ENCODE data around the gene PDE4D.
A peak's percentile ranks its signal among the peaks of the same experiment; 100 is the strongest.

PDE4D gene

DNA sequence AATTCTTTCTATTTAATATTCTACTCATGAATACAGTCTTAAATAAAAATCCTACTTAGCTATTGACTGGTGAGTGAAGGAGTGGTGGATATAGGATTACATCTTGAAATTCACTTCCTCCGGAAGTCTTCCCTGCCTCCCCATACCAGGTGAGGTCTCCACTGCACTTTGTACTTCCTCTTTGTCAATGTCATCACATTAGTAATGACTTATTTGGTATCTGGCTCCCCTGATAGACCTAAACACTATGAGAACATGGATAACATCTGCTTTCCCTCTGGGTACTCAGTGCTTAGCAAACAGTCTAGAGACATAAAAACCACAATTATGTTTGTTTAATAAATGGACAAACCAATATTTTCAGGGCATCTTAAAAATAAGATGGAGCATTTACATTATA is 532.1 kb downstream of the PDE4D start:
- Histone ChIP-seq H3K9ac (ENCODE audit: low read depth, low read length, poor library complexity) (no peak overlapping the region), H2AK5ac (ENCODE audit: low read depth, low read length) (no peak overlapping the region), H3K4ac (ENCODE audit: low read length) (no peak overlapping the region), H3K4me2 (ENCODE audit: insufficient read depth, low read length, poor library complexity, severe bottlenecking) (no peak overlapping the region), H2AFZ (ENCODE audit: low read length) (no peak overlapping the region), H3K27ac (replicated peaks; ENCODE audit: low read length) (no peak overlapping the region), H3K18ac (ENCODE audit: low read length) (no peak overlapping the region), H2BK15ac (ENCODE audit: low read length) (no peak overlapping the region), H3K27me3 (ENCODE audit: control insufficient read depth in 3 of 3, insufficient read depth in 3 of 3, low read depth in 1 of 3, low read length in 3 of 3) (no peaks in the 10 kb centered on the region), H3K23ac (ENCODE audit: low read depth, low read length, poor library complexity) (no peak overlapping the region), H3K9me3 (replicated peaks in 1 of 2; ENCODE audit: control insufficient read depth in 2 of 2, insufficient read depth in 1 of 2, low read depth in 1 of 2, low read length in 2 of 2) (no peaks in the 10 kb centered on the region), H3K14ac (ENCODE audit: low read length) (no peak overlapping the region), H2BK5ac (ENCODE audit: low read length) (no peak overlapping the region), H4K8ac (ENCODE audit: low read depth, low read length) (no peak overlapping the region), H3K79me1 (ENCODE audit: low read depth, low read length) (no peaks in the 10 kb centered on the region), H3K4me3 (ENCODE audit: low read length in 2 of 2) (no peak overlapping the region), H3K4me1 (ENCODE audit: control insufficient read depth in 2 of 2, insufficient read depth in 1 of 2, low read depth in 1 of 2, low read length in 2 of 2) (peaks cover 14 to 20% of the 10 kb centered on the region in 2 donors), H4K91ac (ENCODE audit: low read depth, low read length, poor library complexity) (no peak overlapping the region), H2BK120ac (ENCODE audit: low read depth, low read length) (no peak overlapping the region), H2BK12ac (ENCODE audit: low read length) (no peak overlapping the region), H3K36me3 (replicated peaks in 1 of 2; ENCODE audit: control insufficient read depth in 2 of 2, insufficient read depth in 2 of 2, low read length in 2 of 2) (no peaks in the 10 kb centered on the region)
- no peak for DNase-seq (ENCODE audit: low spot score)
- WGBS, 2 donors (ENCODE audit: extremely low coverage in 2 of 2, insufficient read length in 2 of 2, insufficient replicate concordance in 1 of 2) = no CpG with 5 or more reads among the region's 1 CpG

DNA sequence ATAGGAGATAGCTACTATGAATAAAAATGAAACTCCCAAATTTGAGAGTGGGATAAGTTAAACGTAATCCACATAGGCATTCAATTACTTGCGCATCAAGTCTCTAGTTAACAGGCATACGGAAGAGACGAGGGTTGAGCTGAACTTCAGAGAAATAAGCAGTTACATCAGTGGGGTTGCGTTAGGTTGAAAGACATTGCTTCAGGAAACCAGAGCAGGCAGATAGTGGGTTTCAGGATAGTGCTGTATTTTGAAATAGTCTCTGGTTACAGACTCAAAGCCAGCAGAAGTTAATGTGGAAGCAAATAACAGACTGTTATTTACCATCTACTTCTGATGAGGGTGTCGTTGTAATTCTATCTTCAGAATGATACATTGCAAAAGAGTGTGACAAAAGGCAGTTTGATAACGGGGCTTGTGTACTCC is 533.4 kb downstream of the PDE4D start:
- no peak overlapping the region for H2BK15ac ChIP-seq (ENCODE audit: low read length)
- no peak overlapping the region for H2BK12ac ChIP-seq (ENCODE audit: low read length)
- H3K23ac ChIP-seq (ENCODE audit: low read depth, low read length, poor library complexity) = no peak overlapping the region
- no peak overlapping the region for H3K4me3 ChIP-seq (ENCODE audit: low read length in 2 of 2)
- no peak overlapping the region for H2AK5ac ChIP-seq (ENCODE audit: low read depth, low read length)
- no peak overlapping the region for H3K14ac ChIP-seq (ENCODE audit: low read length)
- DNase-seq (ENCODE audit: low spot score) = no peak
- H3K4me2 ChIP-seq (ENCODE audit: insufficient read depth, low read length, poor library complexity, severe bottlenecking) = no peak overlapping the region
- H2BK5ac ChIP-seq (ENCODE audit: low read length) = no peak overlapping the region
- H3K36me3 ChIP-seq (replicated peaks in 1 of 2; ENCODE audit: control insufficient read depth in 2 of 2, insufficient read depth in 2 of 2, low read length in 2 of 2) = no peaks in the 10 kb centered on the region
- no peak overlapping the region for H2AFZ ChIP-seq (ENCODE audit: low read length)
- no peak overlapping the region for H4K8ac ChIP-seq (ENCODE audit: low read depth, low read length)
- H3K27ac ChIP-seq (replicated peaks; ENCODE audit: low read length) = no peak overlapping the region
- no peak overlapping the region for H2BK120ac ChIP-seq (ENCODE audit: low read depth, low read length)
- no peak overlapping the region for H3K9ac ChIP-seq (ENCODE audit: low read depth, low read length, poor library complexity)
- no peaks in the 10 kb centered on the region for H3K9me3 ChIP-seq (replicated peaks in 1 of 2; ENCODE audit: control insufficient read depth in 2 of 2, insufficient read depth in 1 of 2, low read depth in 1 of 2, low read length in 2 of 2)
- H3K27me3 ChIP-seq (ENCODE audit: control insufficient read depth in 3 of 3, insufficient read depth in 3 of 3, low read depth in 1 of 3, low read length in 3 of 3) = no peaks in the 10 kb centered on the region
- H3K4me1 ChIP-seq (ENCODE audit: control insufficient read depth in 2 of 2, insufficient read depth in 1 of 2, low read depth in 1 of 2, low read length in 2 of 2) = peaks cover 14 to 20% of the 10 kb centered on the region in 2 donors
- no peak overlapping the region for H3K4ac ChIP-seq (ENCODE audit: low read length)
- no peak overlapping the region for H4K91ac ChIP-seq (ENCODE audit: low read depth, low read length, poor library complexity)
- H3K18ac ChIP-seq (ENCODE audit: low read length) = no peak overlapping the region
- WGBS, 2 donors (ENCODE audit: extremely low coverage in 2 of 2, insufficient read length in 2 of 2, insufficient replicate concordance in 1 of 2) = no CpG with 5 or more reads among the region's 7 CpGs
- no peaks in the 10 kb centered on the region for H3K79me1 ChIP-seq (ENCODE audit: low read depth, low read length)

DNA sequence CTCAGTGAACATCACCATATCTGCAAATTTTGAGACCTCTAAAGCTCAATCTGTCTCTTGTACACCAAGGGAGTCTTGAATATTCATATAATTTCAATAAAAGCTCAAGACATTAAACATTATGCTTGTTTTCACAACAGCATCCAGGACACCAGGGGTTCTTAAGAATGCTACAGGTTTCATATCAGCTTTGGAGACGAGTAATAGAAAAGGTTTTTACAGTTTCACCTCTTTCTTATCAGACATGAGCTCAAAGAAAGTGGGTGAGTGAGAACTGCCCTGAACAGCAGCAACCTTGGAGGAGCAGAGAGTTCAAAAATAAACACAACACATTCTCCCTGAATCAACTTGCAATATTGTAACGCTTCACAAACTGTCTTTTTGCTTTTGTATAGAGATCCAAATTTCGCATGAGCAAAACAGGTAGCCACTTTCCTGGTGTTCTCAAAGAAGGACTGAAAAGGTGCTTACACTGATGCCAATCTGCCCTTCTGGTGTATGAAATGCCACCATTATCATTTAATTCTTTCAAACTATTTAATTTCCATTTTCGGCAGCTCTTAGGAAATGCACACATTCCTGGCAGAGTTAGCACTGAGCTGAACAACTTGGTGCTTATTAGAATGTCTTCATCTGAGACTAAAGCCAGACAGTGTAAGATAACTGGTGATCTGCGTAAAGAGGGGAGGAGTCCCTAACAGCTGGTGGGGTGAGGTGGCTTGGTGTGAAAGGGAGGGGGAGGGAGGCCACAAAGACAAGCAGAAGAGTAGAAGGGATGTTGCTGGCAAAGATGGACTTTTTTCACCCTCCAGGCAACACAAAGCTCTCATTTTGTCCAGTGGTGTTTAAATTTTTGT is 535.3 kb downstream of the PDE4D start:
- no peak overlapping the region for H2AK5ac ChIP-seq (ENCODE audit: low read depth, low read length)
- no peak overlapping the region for H2BK5ac ChIP-seq (ENCODE audit: low read length)
- no peak overlapping the region for H2BK15ac ChIP-seq (ENCODE audit: low read length)
- no peak overlapping the region for H3K9ac ChIP-seq (ENCODE audit: low read depth, low read length, poor library complexity)
- no peaks in the 10 kb centered on the region for H3K9me3 ChIP-seq (replicated peaks in 1 of 2; ENCODE audit: control insufficient read depth in 2 of 2, insufficient read depth in 1 of 2, low read depth in 1 of 2, low read length in 2 of 2)
- peak overlapping the region; percentile 2 for H2AFZ ChIP-seq (ENCODE audit: low read length)
- no peak overlapping the region for H2BK12ac ChIP-seq (ENCODE audit: low read length)
- no peak overlapping the region for H4K91ac ChIP-seq (ENCODE audit: low read depth, low read length, poor library complexity)
- H3K36me3 ChIP-seq (replicated peaks in 1 of 2; ENCODE audit: control insufficient read depth in 2 of 2, insufficient read depth in 2 of 2, low read length in 2 of 2) = no peaks in the 10 kb centered on the region
- no peak overlapping the region for H3K23ac ChIP-seq (ENCODE audit: low read depth, low read length, poor library complexity)
- no peak overlapping the region for H3K4ac ChIP-seq (ENCODE audit: low read length)
- H3K4me2 ChIP-seq (ENCODE audit: insufficient read depth, low read length, poor library complexity, severe bottlenecking) = no peak overlapping the region
- no peak overlapping the region for H3K27ac ChIP-seq (replicated peaks; ENCODE audit: low read length)
- no peak overlapping the region for H2BK120ac ChIP-seq (ENCODE audit: low read depth, low read length)
- no peak overlapping the region for H3K4me3 ChIP-seq (ENCODE audit: low read length in 2 of 2)
- no peaks in the 10 kb centered on the region for H3K27me3 ChIP-seq (ENCODE audit: control insufficient read depth in 3 of 3, insufficient read depth in 3 of 3, low read depth in 1 of 3, low read length in 3 of 3)
- no peaks in the 10 kb centered on the region for H3K79me1 ChIP-seq (ENCODE audit: low read depth, low read length)
- DNase-seq (ENCODE audit: low spot score) = no peak
- H3K4me1 ChIP-seq (ENCODE audit: control insufficient read depth in 2 of 2, insufficient read depth in 1 of 2, low read depth in 1 of 2, low read length in 2 of 2) = peaks cover 14 to 20% of the 10 kb centered on the region in 2 donors
- no peak overlapping the region for H4K8ac ChIP-seq (ENCODE audit: low read depth, low read length)
- H3K18ac ChIP-seq (ENCODE audit: low read length) = no peak overlapping the region
- no peak overlapping the region for H3K14ac ChIP-seq (ENCODE audit: low read length)
- WGBS, 2 donors (ENCODE audit: extremely low coverage in 2 of 2, insufficient read length in 2 of 2, insufficient replicate concordance in 1 of 2) = no CpG with 5 or more reads among the region's 5 CpGs

DNA sequence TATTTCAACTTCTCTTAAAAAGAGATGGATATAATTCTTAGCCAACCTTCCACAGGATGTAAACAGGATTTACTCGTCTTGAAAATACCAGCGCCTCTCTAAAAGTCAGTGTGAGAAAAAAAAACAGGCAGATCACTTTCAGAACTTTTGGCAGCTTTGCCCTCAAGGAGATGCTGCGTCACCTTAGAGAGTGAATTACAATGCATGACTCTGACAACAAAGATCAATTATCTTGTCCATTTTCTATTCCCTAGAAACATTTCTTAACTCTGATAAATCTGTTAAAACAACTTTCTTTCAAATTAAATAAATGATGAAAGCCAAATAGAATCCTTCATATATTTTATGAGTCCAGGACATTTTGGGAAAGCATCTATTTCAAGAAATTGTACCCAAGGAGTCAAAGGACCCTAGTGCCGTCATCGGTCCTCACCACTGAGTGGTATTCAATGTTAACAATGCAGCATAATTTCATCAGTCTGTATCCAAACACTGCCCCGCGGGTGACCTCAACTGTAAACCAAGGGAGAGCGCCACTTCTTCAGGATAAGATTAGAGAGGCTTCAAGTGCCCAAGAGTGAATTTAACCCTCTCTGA is 536.0 kb downstream of the PDE4D start:
- peak overlapping the region; percentile 78 for H2AFZ ChIP-seq (ENCODE audit: low read length)
- H3K27me3 ChIP-seq (ENCODE audit: control insufficient read depth in 3 of 3, insufficient read depth in 3 of 3, low read depth in 1 of 3, low read length in 3 of 3) = no peaks in the 10 kb centered on the region
- H3K4me2 ChIP-seq (ENCODE audit: insufficient read depth, low read length, poor library complexity, severe bottlenecking) = no peak overlapping the region
- H3K4me3 ChIP-seq (ENCODE audit: low read length in 2 of 2) = no peak overlapping the region
- no peak overlapping the region for H3K14ac ChIP-seq (ENCODE audit: low read length)
- H2BK120ac ChIP-seq (ENCODE audit: low read depth, low read length) = no peak overlapping the region
- no peaks in the 10 kb centered on the region for H3K9me3 ChIP-seq (replicated peaks in 1 of 2; ENCODE audit: control insufficient read depth in 2 of 2, insufficient read depth in 1 of 2, low read depth in 1 of 2, low read length in 2 of 2)
- H3K4me1 ChIP-seq (ENCODE audit: control insufficient read depth in 2 of 2, insufficient read depth in 1 of 2, low read depth in 1 of 2, low read length in 2 of 2) = peaks cover 14 to 20% of the 10 kb centered on the region in 2 donors
- no peak overlapping the region for H4K91ac ChIP-seq (ENCODE audit: low read depth, low read length, poor library complexity)
- no peak overlapping the region for H3K18ac ChIP-seq (ENCODE audit: low read length)
- H2BK12ac ChIP-seq (ENCODE audit: low read length) = no peak overlapping the region
- H3K23ac ChIP-seq (ENCODE audit: low read depth, low read length, poor library complexity) = no peak overlapping the region
- H2BK5ac ChIP-seq (ENCODE audit: low read length) = no peak overlapping the region
- H3K9ac ChIP-seq (ENCODE audit: low read depth, low read length, poor library complexity) = no peak overlapping the region
- H2AK5ac ChIP-seq (ENCODE audit: low read depth, low read length) = no peak overlapping the region
- no CpG with 5 or more reads among the region's 8 CpGs for WGBS, 2 donors (ENCODE audit: extremely low coverage in 2 of 2, insufficient read length in 2 of 2, insufficient replicate concordance in 1 of 2)
- no peak for DNase-seq (ENCODE audit: low spot score)
- no peaks in the 10 kb centered on the region for H3K79me1 ChIP-seq (ENCODE audit: low read depth, low read length)
- H3K36me3 ChIP-seq (replicated peaks in 1 of 2; ENCODE audit: control insufficient read depth in 2 of 2, insufficient read depth in 2 of 2, low read length in 2 of 2) = no peaks in the 10 kb centered on the region
- H3K27ac ChIP-seq (replicated peaks; ENCODE audit: low read length) = no peak overlapping the region
- H4K8ac ChIP-seq (ENCODE audit: low read depth, low read length) = no peak overlapping the region
- no peak overlapping the region for H2BK15ac ChIP-seq (ENCODE audit: low read length)
- no peak overlapping the region for H3K4ac ChIP-seq (ENCODE audit: low read length)
